Occipital lobe (tissue), 2 donors: ENCODE measurements around the gene C1orf50. TPM values are rescaled to one million over a fixed set of nuclear protein-coding genes. Genes with fewer than 3 reads are reported as not detected.
"Not testable (repeated sequence)": the region's sequence is repeated elsewhere in the genome, so short reads cannot be mapped to it uniquely, and the experiment has no call there.

ENCODE experiments used
- DNase-seq: peaks from one replicate; lab custom pipeline; 2025; lab: John Stamatoyannopoulos, UW
- total RNA-seq: library from RNA; depleted of rRNA; stranded (reverse); fragments of >200 nt; gene quantifications from one replicate; pipeline ENCODE4 v1.2.3, GENCODE V29; 2014

C1orf50 gene
- total RNA-seq, 1 donor from 2014 or later, result 10.0 TPM

DNA sequence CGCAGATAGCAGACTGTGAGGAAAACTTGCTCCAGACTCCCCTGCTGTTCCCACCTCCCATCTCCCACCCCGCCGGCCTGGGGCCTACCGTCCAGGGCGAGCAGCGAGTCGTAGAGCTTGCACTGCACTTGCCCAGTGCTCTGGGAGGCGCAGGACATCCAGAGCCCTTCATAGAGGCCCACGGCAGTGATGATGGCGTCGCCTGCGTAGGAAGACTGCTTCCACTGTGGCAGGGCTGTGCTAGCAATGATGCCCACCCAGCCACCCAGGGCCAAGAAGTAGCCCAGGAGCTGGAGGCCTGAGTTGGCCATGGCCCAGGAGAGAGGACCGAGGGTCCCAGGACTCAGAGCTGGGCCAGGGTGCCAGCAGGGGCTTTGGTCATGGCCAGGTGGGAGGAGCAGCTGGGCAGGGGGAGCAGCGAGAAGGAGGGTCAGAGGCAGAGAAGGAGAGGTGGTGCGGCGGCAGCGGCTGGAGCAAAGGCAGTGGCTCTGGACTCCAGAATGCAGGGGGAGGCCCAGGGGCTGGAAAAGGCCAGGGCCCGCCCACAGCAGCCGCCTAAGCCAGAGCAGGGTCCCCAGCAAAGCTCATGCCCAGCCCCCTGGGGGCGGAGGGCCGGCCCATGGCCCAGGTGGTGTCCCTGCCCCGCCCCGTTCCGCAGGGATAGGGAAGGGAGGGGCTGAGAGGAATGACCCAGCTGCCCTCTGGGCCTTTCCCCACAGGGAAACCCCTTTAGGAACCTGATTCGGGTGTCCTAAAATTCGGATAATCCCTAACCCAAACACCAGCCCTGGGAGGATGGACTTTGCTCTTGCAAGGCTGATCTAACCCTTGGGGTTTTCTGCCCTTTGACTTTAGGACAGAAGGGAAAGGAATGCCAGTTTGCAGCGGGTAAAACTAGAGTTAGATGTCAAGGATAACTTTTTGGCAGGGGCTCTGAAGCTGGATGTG lies 27.0 kb upstream of the C1orf50 start, which contains the start of gene CLDN19:
CLDN19 (minus strand) TSS at position 484 of the 948 bp plus-strand sequence; CDS start at position 311, 173 bp downstream.
- no peak for DNase-seq

DNA sequence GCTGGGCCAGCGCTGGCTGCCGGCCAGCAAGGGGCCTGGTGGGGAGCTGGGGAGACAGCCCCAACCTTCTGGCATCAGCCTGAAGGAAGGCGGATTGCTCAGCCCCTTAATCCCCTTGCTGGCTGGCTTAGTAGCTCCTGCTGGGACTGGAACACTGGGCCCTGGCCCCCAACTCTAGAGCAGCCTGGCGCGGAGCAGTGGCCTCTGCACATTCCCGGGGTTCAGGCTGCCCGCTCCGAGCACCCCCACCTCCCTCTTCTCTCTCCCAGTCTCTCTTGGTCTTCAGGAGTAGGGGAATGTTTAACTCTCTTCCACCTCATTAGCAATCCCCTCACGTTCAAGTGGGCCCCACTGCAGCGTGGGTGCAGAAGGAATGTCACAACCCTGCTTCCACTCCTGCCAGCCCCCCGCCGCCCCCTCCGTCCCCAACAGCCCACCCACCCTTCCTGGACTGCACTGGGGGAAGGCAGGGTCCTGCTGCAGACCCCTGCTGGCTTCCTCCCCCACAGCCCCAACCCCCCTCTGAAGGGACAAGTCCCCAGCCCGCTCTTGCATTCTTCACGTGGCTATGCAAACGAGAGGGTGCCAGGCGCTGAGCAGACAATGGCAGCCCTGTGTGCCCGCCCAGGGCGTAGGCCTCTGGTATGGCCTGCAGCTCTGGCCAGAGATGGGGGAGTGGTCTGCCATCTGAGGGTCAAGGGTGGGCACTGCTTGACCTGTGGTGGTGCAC lies 26.0 kb upstream of the C1orf50 start:
- no peak for DNase-seq

DNA sequence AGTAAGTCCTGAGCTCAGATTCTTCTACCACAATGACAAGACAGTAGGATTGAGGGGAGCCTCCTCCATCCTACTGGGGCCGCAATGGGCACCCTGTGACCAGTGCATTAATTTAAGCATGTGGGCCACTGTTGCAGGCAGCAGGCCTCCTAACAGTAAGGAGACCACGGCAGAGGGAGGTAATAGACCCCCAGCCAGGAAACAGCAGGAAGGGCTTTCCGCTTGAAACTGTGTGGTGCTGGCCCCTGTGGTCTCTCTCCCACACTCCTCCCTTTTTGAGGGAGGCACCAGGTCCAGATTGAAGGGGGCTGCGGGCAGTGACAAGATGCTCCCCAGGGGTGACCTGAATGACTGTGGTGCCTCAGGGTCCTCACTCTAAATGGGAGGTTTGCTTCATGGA lies 25.3 kb upstream of the C1orf50 start:
- DNase-seq, result no peak

DNA sequence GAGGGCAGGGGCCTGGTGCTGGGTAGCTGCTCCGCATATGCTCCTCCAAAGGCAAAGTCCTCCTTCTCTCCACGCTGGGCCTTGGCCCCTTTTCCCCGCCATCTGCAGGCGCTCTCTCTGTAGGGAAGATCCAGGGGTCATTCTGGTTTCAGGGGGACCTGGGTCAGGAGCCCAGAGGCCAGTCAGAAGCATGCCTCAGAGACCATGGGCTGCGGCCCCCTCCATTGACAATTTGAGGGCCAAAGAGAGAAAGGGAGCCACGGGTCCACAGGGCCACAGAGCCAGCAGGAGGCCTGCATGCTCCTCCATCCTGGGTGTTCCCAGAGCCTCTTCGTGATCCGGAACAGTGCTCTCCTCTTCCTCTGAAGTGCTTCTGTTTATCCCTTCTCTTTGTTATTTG lies 24.9 kb upstream of the C1orf50 start:
- DNase-seq, result no peak

DNA sequence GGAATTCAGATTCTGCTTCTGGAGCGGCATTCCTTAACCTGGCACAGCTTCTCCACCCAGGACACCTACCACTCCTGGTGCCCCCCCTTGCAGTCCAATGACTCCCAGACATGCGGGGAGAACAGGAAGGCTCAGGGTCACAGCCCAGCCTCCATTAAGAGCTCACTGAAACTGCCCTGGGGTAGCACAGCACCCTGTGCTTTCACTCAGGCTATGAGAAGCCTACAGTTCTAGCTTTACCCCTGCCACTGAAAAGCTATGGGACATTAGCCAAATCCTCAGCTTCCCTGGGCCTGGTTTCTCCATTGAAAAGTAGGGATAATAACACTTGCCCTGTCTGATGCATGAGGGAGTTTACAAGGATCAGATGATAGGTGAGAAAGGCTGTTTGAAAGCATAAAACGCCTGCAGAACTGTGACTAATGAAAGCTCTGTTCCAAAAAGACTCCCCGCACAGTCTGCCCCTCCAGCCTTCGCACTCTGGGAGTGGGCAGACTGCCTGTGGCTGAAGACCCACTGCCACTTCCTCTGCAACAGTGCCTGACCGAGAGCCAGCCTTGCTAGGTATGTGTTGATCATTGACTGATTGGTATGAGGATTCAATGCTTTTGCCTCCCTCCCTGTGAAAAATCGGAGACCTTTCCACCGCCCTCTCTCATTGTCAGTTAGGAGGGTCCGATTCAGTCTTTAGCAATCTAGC lies 24.3 kb upstream of the C1orf50 start:
- DNase-seq, result no peak

DNA sequence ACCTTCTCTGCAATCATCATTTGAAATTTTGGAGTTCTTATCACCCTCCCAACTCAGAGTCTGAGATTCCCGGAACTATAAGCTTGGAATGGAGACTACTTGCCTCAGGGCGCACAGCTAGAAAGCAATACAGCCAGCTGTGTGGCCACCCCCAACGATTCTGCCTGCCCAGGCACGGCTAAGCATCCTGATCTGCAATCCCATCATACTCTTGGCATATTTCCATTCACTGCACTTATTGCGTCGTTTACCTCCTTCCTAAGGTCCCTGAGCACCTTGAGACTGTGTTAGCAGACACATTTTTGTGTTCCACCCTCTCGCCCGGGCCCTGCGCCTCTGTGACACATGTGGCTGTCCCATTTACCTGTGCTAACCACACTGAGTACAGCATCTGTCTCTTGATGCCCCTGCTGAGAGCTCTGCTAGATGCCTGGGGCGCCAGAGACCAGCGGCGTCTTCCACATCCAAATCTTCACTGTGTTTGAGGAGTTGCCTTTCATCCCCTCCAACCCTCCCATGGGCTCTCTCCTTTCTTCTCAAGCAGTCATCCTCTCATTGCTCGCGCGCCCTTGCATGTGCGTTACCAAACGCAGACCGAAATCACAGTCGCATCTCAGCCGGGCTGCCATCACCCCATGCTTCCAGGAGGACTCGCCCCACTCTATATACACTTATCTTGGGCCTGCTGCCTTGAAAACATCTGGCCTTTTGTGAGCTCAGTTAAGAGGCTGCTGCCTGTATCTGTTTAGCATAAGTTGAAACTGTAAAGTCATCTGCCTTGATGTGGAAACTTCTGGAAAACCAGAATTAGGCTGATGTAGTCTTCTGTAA lies 23.5 kb upstream of the C1orf50 start:
- no peak for DNase-seq

DNA sequence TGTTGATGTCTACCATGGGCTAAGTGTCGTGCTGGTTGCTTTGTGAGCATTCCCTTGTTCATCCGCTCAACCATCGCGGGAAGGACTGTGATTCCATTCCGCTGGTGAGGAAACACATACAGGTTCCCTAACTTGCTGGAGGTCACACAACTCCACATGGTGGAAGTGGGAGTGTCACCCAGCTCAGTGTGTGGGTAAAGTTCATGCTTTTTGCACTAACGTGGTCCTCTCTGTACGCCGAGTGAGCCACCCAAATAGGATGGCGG lies 23.0 kb upstream of the C1orf50 start:
- DNase-seq, result no peak

DNA sequence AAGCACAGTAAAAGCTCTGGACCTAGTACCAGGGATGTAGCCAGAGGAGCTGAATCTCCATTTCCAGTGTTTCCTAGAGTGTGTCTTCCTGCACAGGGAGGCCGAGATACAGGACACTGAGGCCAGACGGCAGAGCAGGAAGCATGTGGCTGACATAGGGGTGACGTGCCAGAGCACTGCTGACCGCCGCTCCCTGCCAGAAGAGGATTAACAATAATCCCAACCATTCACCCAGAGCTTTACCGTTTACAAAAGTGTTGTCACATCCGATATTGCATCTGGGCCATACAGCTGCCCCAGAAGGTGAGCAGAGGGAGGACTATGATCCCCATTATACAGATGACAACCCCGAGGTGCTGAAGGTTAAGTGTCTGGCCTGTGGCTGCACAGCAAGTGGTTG lies 21.2 kb upstream of the C1orf50 start:
- no peak for DNase-seq

DNA sequence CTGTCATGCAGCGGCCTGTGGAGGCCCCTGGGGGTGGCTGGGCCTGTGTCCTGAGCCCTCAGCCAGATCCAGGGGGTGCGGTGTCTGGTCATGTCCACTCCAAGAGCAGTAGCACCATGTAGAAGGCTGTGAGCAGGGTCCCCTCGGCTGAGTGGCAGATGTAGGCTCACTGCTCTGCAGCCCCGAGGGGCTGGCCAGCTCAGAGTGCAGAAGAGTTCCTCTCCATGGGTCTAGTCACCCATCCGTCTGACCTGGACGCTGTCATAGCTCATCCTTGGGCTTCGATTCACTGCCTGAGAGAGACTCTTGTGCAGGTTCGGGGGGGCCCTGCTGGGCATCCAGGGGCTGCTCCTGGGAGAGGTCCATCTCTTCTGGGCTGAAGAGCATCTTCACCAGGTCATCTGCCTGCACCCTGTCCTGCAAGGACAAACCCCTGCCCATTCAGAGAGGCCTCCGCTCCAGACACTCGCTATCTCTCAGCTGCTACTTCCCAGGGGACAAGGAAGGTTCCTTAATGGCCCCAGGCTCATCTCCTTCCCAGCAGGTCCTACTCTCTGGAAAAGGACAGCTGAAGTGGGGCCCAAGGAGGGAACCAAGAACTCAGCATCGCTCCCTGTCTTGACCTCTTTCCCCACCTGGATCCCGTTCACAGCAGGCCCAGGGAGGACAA lies 20.5 kb upstream of the C1orf50 start:
- no peak for DNase-seq

DNA sequence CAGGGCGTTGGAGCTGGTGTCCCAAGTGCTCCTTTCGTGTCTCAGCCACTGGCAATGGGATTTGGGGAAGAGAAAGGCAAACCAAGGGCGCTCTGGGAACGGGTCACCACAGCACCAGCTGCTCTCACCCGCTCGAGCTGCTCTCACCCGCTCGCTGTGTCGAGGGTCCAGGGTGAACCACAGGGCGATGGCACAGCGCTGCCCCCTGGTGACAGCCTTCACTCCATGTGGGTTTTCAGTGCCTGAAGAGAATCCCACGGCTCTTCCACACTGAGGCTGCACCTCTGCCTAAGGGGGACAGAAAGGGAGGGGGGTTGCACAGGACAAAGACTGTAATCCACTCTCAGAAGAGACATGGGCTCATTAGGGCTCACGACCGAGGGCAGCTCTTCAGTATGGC lies 19.9 kb upstream of the C1orf50 start:
- DNase-seq, result no peak

DNA sequence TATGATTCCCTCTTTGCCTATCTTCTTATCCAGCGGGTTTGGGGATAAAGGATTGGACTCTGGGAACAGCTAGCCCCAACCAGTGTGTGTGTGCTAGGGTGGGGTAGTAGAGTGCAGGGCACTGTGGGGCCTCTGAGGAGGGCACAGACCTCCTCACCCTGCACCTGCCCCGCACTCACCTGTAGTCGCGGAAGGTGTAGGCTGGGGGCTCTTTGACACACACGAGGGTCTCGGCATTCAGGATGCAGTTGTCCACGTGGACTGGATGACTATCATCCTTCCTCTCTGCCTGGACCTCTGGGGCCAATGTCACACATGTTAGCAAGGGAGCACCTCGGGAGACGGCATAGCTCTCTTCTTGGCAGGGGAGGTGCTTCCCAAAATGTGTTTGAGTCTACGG lies 19.0 kb upstream of the C1orf50 start:
- DNase-seq, result no peak

DNA sequence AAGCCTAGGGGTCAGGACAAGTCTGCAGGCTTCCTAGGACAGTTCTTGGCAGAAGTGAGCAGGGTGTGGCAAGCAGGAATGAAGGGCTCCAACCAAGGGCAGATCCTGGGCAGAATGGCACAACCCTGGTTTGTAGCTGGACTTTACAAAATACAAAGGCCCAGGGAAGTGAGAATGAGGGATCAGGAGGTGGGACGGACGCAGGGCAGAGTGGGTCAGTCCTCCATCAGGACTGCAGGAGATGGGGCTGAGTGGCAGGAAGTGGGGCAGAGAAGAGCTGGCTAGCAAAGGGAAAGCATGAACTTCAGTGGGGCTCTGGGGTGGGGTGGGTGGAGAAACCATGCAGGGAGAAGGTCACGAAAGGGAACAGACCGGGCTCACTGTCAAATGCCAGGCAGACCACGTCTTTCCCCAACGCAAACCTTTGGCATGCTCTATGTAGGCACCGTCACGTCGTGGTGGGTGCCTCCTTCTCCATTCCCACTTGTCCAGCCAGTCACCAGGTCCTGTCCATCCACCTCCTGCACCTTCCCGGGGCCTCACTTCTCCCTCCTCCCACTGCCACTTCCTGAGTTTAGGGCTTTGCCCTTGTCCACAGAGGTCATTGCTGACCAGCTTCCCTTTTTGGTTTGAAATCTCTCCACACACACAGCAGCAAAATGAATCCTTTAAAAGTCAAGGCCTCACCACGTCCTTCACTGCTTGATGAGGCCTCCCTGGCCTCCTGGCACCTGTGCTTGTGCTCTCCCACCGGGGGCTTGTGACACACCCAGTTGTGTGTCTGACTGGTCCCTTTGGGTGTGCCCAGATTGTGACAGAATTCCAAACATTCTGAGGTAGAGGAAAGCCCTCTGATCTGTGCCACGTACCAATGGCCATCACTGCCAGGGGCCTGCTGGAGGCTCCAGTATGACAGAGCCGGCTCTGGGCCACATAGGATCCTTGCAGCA lies 18.3 kb upstream of the C1orf50 start:
- DNase-seq, result no peak

DNA sequence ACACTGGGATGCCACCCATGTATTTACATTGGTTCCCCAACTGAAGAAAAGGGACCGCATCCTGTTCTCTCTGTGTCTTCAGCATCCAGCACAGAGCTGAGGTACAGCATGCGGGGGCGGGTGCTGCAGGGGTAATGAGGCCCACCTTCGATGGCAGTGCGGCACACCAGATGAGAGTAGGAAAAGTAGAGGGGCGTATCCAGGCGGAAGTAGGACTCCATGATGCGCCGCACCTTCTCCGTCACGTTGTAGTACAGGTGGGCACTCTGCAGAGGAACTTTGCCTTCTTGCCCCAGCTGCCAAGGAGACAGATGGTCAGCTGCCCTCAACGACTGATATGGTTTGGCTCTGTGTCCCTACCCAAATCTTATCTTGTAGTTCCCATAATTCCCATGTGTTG lies 17.0 kb upstream of the C1orf50 start:
- DNase-seq, result no peak

DNA sequence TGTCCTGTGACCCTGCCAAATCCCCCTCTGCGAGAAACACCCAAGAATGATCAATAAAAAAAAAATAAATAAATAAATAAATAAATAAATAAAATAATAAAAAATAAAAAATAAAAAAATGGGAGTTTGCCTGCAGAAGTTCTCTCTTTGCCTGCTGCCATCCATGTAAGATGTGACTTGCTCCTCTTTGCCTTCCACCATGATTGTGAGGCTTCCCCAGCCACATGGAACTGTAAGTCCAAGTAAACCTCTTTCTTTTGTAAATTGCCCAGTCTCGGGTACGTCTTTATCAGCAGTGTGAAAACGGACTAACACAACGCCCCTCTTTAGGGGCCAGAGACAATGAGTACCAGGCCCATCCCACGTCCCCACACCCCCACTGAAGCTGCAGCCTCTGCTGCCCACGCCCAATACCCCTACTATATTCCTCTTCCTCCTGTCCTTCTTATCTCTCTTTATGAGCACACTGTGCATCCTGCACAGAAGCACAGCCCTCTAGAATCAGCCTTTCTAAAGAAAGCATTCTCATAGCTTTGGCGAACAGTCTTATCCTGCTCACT lies 15.5 kb upstream of the C1orf50 start:
- DNase-seq, result not testable (repeated sequence)

DNA sequence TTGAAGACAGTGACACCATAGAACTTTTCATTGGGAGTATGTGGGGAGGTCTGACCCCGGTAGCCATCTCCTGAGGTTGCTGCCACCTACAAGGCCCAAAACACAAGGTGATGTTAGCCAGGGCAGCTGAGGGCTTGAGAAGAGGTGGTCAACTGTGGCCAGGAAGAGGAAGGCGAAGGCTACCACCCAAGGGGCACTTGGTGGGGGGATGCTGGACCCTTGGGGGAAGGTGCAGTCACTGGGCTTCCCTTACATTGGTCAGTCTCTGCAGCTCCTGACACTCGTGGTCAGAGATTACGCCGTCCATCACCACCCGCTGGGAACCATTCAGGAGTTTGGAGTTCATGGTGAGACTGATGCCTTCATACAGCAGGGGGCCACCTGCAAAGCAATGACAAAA lies 14.8 kb upstream of the C1orf50 start:
- DNase-seq, result no peak

DNA sequence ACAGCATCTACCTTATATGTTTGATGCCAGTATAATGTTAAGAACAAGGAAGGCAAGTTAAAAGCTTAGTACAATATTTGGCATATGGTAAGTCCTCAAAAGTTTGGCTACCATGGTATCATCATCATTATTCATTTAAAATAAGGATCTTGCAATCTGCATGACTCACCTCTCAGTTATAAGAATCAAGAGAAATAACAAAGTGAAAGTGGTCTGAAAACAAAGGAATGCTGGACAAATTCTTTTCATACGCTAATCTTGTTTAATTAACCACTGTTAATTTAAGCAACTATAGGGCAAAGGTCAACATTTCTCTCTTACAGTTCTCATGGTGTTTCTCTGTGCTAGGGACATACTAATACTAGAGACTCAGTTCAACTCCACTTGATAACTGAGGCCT lies 14.0 kb upstream of the C1orf50 start:
- DNase-seq, result no peak

DNA sequence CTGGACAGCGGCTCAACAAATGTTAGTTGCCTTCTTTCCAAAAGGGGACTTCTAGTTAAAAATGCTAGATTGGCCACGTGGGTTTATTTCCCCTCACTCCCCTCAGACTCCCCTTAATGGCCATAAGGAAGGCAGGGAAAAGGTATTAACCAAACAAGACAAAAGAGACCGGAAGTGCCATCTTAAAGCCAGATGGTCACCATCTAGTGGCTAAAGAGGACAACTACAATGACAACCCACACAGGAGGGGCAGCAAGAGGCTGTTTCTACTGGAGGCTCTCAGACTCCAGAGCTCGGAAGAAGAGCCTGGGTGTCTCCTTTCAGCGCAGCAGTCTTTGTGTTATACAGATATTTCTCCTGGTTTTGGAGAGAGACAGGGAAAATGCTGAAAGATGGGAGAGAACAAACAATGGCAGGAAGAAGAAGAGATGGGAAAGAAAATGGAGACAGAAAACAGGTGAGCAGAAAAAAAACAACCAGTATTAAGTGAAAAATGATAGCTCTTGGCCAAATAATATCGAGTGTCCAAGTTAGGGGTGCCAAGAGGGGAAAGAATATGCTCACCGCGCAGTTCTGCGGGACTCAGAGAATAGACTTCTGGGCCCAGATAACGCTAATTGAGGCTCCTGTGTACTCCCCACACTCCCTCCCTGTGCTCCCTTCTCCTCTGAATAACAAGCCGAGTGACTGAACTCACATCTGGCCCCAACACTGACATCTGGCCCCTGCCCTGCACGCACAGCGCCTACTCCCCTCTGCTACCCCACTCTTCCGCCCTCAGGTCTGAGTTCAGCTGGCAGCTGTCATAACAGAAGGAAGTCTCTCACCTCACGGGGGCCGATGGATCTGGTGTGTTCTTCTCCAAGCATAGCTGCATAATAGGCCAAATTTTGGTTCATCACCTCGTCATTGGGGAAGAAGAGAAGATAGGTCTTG lies 9.8 kb upstream of the C1orf50 start:
- DNase-seq, result no peak

DNA sequence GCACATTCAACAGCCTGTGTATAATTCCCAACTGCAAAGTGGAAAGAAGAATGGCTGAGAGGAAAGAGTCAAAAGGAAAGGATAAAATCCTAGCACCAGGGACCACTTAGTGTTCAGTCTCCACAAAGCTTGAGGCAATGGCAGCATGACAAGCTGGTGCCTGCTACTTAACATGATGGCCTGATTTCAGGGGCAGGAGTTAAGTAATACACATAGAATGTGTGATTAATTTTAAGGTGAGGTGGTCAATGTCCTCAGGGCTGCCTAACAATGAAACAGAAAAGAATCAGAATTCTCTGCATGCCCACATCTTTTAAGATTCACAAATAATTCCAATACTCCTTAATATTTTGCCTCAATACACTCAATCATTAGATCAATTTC lies 9.2 kb upstream of the C1orf50 start:
- DNase-seq, result no peak
